D721Med (cell line): ENCODE measurements around the gene PLEKHM2.

Experiments
- DNase-seq: peaks from one replicate; pipeline ENCODE4 v3.0.0; 2011; ENCODE audit warnings: low spot score; ENCODE audit not compliant: insufficient read length
- FAIRE-seq: peaks from 2 replicates; lab custom pipeline; 2011; peaks lifted over from hg19 to GRCh38; lab: Jason Lieb, UNC
- TF ChIP-seq, protein P1 (sequence below): IDR thresholded peaks from 2 replicates; pipeline ENCODE4 v1.5.1; 2012; ENCODE audit warnings: mild to moderate bottlenecking, control low read depth; ENCODE audit not compliant: insufficient read depth; ENCODE audit errors: missing control alignments

The PLEKHM2 gene

DNA sequence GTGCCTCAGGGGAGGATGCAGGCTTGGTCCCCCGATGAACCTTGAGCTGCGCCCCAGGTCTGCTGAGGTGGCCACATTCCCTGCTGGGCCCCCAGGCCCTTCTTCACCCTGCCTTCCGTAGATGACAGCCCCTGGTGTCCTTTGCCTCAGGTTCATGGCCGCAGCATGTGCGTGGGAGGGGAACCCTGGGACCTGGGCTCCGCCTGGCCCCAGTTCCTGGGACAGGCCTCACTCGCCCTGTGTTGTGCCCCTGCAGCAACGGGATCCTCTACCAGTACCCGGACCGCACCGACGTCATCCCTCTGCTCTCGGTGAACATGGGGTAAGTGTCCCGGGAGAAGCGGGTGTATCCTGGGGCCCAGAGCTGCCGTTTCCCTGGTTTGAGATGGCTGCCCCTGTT, 46.8 kb downstream of the PLEKHM2 start:
- TF ChIP-seq, protein P1, sequence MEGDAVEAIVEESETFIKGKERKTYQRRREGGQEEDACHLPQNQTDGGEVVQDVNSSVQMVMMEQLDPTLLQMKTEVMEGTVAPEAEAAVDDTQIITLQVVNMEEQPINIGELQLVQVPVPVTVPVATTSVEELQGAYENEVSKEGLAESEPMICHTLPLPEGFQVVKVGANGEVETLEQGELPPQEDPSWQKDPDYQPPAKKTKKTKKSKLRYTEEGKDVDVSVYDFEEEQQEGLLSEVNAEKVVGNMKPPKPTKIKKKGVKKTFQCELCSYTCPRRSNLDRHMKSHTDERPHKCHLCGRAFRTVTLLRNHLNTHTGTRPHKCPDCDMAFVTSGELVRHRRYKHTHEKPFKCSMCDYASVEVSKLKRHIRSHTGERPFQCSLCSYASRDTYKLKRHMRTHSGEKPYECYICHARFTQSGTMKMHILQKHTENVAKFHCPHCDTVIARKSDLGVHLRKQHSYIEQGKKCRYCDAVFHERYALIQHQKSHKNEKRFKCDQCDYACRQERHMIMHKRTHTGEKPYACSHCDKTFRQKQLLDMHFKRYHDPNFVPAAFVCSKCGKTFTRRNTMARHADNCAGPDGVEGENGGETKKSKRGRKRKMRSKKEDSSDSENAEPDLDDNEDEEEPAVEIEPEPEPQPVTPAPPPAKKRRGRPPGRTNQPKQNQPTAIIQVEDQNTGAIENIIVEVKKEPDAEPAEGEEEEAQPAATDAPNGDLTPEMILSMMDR, result no peak
- DNase-seq, result no peak
- no peak for FAIRE-seq

DNA sequence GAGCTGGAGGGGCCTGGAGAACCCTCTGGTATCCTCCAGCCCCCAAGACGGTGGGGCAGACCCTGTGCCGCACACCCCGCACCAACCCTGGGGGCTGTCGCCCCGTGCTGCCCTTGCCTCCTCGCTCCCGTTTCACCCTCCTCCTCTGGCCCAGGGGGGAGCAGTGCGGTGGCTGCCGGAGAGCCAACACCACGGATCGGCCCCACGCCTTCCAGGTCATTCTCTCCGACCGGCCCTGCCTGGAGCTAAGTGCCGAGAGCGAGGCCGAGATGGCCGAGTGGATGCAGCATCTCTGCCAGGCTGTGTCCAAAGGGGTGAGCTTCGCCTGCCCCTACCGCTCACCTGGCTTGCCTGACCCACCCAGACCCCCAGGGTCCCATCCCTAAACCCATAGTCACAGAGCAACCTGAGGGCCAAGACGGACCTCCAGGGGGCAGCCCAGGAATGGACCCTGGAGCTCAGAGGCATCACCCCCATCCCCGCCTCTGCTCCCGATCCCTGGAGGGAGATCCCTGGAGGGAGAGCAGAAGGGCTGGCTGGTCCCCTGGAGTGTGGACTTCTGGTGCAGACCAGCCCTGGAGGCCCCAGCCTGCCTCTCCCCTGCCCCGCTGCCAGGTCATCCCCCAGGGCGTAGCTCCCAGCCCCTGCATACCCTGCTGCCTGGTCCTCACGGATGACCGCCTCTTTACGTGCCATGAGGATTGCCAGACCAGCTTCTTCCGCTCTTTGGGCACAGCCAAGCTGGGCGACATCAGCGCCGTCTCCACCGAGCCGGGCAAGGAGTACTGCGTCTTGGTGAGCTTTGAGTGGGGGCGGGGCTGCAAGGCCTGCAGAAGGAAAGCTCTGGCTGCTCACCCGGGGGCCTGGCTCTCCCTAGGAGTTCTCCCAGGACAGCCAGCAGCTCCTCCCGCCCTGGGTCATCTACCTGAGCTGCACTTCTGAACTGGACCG, 47.9 kb downstream of the PLEKHM2 start:
- FAIRE-seq, result no peak
- TF ChIP-seq, protein P1, result no peak
- no peak for DNase-seq

DNA sequence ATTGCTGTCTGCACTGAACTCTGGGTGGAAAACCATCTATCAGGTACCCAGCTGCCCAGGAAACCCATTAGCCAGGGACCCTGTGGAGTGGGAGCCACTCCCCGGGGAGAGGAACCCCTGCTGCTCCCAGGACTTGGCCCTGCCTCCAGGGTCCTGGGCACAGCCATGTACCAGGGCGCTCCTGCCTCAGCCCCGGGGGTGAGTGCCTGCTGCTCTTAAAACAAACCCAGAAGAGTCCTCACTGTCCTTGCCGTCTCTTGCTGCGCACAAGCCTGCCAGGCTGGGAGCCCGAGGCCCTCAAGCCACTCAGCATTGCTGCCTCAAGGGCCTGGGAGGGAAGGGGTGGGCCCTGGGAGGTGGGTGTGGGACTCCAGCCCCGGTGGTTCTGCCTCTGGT, 48.6 kb downstream of the PLEKHM2 start:
- no peak for DNase-seq
- FAIRE-seq, result no peak
- TF ChIP-seq, protein P1, result no peak

DNA sequence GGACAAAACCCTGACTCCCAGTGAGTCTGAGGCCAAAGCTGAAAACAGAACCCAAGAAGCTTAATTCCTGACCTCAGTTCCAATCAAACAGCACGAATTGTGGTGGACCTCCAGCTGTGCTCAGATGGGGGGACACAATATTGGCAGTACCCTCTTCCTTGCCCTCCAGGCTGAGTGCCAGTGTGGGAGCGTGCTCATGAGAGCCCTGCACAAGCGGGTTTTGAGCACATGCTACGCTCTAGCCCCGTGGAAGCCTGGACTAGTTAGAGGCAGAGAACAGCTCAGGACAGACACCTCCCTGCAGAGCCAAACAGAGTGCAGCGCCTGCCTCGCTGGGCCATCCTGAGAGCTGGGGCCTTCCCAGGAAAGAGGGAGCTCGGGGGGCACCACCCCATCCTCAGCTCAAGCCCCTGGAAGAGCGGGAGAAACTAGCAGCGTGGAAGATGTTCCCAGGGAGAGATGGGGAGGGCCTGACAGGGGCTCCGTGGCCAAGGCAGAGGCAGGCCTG, 49.2 kb downstream of the PLEKHM2 start:
- DNase-seq, result no peak
- FAIRE-seq, result no peak
- TF ChIP-seq, protein P1, result no peak

DNA sequence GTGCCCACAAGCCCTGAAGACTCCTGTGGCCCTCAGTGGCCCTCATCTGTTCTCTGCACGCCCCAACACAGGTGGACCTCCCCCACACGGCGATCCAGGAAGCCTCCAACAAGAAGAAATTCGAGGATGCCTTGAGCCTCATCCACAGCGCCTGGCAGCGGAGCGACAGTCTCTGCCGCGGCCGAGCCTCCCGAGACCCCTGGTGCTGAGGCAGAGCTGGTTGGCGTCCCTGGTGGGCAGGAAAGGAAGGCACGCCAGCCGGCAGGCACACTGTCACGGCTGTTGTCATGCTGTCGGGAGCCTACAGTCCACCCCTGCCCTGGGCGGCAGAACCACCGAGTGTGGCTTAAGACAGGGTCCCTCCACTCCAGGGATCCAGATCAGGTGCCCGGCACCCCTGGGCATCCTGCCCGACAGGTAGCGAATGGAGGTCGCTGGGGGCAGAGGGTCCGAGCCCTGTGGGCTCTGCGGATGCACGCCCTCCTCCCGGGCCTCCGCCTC, 49.7 kb downstream of the PLEKHM2 start:
- DNase-seq (no peak), FAIRE-seq (no peak)
- TF ChIP-seq, protein P1, result no peak

DNA sequence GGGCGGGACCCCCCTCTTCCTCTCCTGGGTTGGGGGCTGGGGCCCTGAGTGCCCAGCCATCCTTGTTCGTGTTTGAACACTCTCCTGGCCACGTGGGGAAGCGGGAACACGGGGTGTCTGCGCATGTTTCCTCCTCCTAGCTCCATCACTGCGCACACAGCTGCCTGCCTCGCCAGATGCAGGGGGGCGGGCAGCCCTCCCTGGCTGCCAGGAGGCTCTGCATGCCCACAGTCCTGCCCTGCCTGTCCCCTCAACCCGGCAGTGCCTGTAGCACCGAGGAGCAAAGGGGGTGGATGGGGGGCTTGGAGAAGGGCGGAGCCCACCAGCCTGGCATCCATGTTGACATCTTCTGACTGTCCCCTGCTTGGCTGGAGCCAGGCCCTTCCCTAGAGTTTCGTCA, 50.2 kb downstream of the PLEKHM2 start:
- TF ChIP-seq, protein P1, result no peak
- no peak for DNase-seq
- FAIRE-seq, result no peak
